HL-60/S4 treated with phorbol 12-myristate 13-acetate at 8.2 ng/mL for 4 days and 3 days (cell line): ENCODE results near the gene KLF14.
"Not testable (repeated sequence)": the region's sequence is repeated elsewhere in the genome, so short reads cannot be mapped to it uniquely, and the experiment has no call there.

Experiments used
- in situ Hi-C: fragments of 300-500 bp; cut with MboI; formaldehyde crosslinking; loops from 2 replicates; pipeline ENCODE4 v1.15.0; 2022; ENCODE audit warnings: low sequenced_read_pairs

Gene KLF14

GRCh38 chr7:130721486-130722277, 12.3 kb downstream of the KLF14 start:
- in situ Hi-C loops = no loop called here

- in situ Hi-C loops = no loop called here
Observed at GRCh38 chr7:130719541-130719940, 14.5 kb downstream of the KLF14 start.

- in situ Hi-C loops = no loop called here
Observed at GRCh38 chr7:130712416-130712815, 21.6 kb downstream of the KLF14 start.

- in situ Hi-C loops = no loop called here
Observed at GRCh38 chr7:130708766-130709165, 25.2 kb downstream of the KLF14 start.

- in situ Hi-C loops = no loop called here
Observed at GRCh38 chr7:130708001-130708400, 26.0 kb downstream of the KLF14 start.

GRCh38 chr7:130703851-130704250, 30.2 kb downstream of the KLF14 start:
- in situ Hi-C loops = no loop called here

GRCh38 chr7:130701650-130702049, 32.4 kb downstream of the KLF14 start:
- in situ Hi-C loops = no loop called here

- in situ Hi-C loops = no loop called here
Observed at GRCh38 chr7:130700760-130701159, 33.2 kb downstream of the KLF14 start.

- in situ Hi-C loops = no loop called here
Observed at GRCh38 chr7:130699686-130700085, 34.3 kb downstream of the KLF14 start.

GRCh38 chr7:130697820-130698219, 36.2 kb downstream of the KLF14 start:
- in situ Hi-C loops = no loop called here

GRCh38 chr7:130695840-130696239, 38.2 kb downstream of the KLF14 start:
- in situ Hi-C loops = no loop called here

- in situ Hi-C loops = not testable (repeated sequence)
Observed at GRCh38 chr7:130692396-130692795, 41.6 kb downstream of the KLF14 start.

GRCh38 chr7:130689683-130690082, 44.3 kb downstream of the KLF14 start:
- in situ Hi-C loops = no loop called here

- in situ Hi-C loops = no loop called here
Observed at GRCh38 chr7:130683026-130683425, 51.0 kb downstream of the KLF14 start.
